UCSD-AML1 (cell line): ENCODE results near the gene BDNF.
"Not testable (repeated sequence)": the region's sequence is repeated elsewhere in the genome, so short reads cannot be mapped to it uniquely, and the experiment has no call there.

Experiments used
- DNase-seq: peaks from one replicate; lab custom pipeline; 2025; ENCODE audit not compliant: unreplicated experiment; lab: John Stamatoyannopoulos, UW

The BDNF gene

GRCh38 chr11:27672836-27673464, 27.3 kb downstream of the BDNF start:
- DNase-seq: no peak

- DNase-seq: not testable (repeated sequence)
Measured at GRCh38 chr11:27665508-27666101, 34.6 kb downstream of the BDNF start.

DNA sequence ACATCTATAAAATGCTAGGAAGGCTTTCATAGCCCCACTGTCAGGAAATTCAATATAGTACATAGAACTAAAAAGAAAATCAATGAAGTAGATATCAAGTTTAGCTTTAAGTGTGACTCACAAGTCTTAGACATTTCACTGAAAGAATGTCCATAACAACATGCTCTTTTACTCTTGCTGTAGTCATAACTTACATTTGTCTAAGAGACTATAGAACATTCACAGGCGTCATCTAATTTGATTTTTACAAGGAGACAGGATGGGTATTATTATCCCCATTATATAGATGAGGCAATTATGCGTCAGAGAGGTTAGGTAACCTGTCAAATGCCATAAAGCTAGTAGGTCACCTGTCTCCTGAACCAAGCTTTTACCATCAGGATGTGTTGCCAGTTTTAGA, 36.9 kb downstream of the BDNF start:
- DNase-seq: no peak

- no peak for DNase-seq
Measured at GRCh38 chr11:27660171-27660570, 40.1 kb downstream of the BDNF start.

- DNase-seq: no peak
Measured at GRCh38 chr11:27658535-27659236, 41.6 kb downstream of the BDNF start.

- DNase-seq: no peak
Measured at GRCh38 chr11:27656806-27657483, 43.3 kb downstream of the BDNF start.

GRCh38 chr11:27656320-27656719, 43.9 kb downstream of the BDNF start:
- no peak for DNase-seq

DNA sequence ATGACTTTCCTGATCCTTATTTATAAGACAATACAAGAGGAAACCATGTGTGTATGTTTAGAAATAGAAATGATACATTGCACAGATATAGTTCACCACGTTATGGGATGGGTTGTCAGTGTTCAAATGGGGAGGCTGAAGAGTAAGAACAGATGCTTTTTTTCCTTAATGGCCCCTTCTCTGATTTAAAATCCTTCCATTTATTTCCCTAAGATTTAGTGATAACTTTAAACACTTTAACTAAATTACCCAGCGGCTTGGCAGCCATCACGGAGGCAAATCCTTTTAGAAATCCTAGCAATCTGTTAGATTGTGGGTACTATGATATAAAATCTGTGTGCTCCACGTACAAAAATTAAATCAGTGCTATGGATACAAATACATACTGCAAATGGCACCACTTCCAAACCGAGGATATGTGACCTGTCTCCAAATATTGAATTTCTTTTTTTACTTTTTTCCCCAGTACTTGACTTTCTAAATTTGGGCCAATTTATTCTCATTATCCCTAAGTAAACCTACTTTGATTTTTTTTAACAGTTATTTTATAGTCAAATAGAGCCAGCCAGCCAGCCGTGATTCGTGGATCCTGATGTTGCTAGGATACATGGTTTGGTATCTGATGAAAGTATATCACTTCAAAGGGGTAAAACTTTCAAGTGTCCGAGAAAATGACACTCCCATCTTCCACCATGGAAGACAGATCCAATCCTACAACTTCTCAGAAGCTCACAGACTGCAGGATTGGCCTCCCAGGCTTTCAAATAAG, 46.1 kb downstream of the BDNF start:
- DNase-seq: no peak

- no peak for DNase-seq
Measured at GRCh38 chr11:27651711-27652110, 48.5 kb downstream of the BDNF start.

DNA sequence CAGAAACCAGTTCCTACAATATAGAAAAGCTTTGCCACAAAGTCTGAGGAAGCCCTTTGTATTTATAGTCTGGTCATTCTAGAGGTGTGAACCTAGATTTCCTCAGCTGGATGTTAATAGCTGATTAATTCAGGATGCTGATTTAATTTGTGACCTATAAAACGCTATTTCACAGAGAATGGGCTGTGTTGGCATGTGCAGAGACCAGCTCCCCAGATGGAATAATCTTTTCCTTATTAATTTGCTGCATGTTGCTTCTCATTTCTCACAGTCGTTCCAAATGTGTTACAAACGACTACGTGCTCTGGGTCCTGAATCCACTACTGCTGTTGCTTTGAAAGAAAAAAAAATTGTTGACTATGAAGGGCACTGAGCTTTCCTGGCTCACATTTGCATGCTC, 49.3 kb downstream of the BDNF start:
- DNase-seq: no peak

- DNase-seq: no peak
Measured at GRCh38 chr11:27649800-27650199, 50.5 kb downstream of the BDNF start.

GRCh38 chr11:27648840-27649239, 51.4 kb downstream of the BDNF start:
- no peak for DNase-seq

DNA sequence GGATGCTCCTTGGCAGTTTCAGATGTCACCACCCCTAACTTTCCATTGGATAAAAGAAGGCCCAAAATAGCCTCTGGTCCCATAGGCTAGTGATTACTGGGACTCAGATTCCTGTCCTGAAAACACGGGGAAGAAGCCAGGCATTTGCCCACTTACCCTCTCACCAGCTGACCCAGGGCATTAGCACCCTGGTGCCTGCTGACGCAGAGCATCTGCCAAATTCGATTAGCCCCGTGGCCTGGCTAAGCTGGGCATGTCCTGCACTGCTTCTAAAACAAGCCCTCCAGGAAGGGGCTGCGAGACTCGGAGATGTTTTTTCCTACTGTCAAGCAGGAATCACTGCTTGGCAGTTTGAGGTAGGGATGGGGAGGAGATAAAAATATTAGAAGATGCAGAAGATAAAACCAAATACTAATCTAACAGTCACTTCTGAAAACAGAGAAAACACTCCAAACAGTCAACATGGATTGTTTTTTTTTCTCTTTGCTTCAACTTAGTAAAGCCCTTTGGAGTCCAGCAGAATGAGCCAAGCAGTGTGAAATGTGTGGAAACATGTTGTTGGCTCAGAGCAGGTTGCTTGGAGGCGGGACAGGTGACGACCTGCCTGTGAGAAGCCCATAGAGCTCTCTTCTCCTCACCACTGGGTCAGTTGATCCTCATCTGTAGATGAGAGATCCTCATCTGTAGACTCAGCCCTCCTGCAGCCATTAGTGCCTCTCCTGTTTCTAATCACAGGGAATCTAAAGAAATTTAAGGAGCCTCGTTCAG, 54.0 kb downstream of the BDNF start:
- DNase-seq: no peak

GRCh38 chr11:27642954-27643353, 57.3 kb downstream of the BDNF start:
- DNase-seq: no peak

- DNase-seq: no peak
Measured at GRCh38 chr11:27640954-27641353, 59.3 kb downstream of the BDNF start.

DNA sequence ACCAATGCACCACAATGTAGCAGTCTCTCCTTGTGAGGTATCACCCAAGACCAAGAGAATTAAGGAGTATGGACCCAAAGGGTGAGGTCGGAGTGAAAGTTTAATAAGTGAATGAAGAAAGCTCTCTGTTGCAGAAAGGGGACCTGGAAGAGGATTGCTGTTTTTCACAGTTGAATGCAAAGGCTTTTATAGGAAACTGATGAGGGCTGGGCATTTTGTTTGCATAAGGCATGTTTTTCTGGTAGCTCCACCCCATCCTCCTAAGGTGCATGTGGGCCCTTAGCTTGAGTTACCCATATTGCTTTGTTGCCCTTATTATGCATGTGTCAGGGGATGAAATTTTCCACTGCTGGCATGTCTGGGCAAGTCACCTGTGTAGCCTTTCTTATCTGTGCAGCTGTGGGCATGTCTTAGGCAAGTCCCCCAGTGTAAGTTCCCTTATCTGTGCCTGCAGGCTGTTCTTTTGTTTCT, 64.7 kb downstream of the BDNF start:
- DNase-seq: no peak

- DNase-seq: not testable (repeated sequence)
Measured at GRCh38 chr11:27634776-27635175, 65.5 kb downstream of the BDNF start.

DNA sequence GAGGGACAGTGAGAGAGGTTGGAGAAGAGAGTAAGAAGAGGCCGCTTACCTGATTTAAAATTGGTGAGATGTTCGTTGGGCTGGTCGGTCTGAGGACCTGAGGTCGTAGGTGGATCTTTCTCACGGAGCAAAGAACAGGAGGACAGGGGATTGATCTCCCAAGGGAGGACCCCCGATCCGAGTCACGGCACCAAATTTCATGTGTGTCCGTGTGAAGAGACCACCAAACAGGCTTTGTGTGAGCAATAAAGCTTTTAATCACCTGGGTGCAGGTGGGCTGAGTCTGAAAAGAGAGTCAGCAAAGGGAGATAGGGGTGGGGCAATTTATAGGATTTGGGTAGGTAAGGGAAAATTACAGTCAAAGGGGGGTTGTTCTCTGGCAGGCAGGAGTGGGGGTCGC, 66.0 kb downstream of the BDNF start:
- DNase-seq: not testable (repeated sequence)

GRCh38 chr11:27629023-27629422, 71.2 kb downstream of the BDNF start:
- not testable (repeated sequence) for DNase-seq

- no peak for DNase-seq
Measured at GRCh38 chr11:27627979-27628378, 72.3 kb downstream of the BDNF start.
